GM18526 (cell line): ENCODE results near the gene RFX7.

ENCODE experiments used
- POLR2A ChIP-seq: IDR thresholded peaks from 3 replicates; pipeline ENCODE4 v1.6.1; 2011; ENCODE audit not compliant: insufficient read length; ENCODE audit errors: extremely low read depth

RFX7 gene

GRCh38 chr15:56187665-56188064 lies 56.0 kb downstream of the RFX7 start:
- no peak for TF ChIP-seq POLR2A

DNA sequence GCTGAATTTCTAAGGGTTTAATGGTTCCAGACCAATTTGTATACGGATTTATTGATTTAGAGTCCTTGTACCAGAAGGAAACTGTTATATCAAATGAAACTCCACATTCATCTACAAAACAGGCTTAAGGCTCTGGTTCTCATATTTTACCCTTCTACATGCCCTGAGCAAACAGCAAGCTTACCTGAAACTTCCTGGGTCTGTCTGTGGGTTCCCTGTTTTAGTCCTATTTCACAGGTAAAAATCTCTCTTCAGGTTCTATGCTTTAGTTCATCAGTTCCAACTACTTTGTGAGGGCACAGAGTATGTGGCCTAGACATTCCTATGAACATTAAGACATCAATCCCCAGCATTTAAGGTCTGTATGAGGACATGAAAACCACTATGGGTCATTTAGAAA lies 57.7 kb downstream of the RFX7 start:
- no peak for TF ChIP-seq POLR2A

GRCh38 chr15:56184516-56184915 lies 59.2 kb downstream of the RFX7 start:
- no peak for TF ChIP-seq POLR2A

DNA sequence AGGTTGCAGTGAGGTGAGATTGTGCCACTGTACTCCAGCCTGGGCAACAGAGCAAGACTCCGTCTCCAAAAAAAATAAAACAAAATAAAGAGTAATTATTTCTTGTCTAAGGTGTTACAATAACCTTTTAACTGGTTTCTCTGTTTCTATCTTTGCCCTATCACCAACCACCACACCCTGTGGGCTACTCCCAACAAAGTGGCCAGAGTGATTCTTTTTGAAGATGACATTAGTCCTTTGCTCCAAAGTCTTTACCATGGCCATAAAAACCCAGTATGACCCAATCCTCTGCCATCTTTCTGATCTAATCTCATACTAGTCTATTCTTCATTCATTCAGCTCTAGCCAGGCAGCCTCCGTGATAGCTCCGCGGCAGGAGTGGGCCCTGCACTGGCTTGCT lies 62.8 kb downstream of the RFX7 start:
- TF ChIP-seq POLR2A, result no peak

- TF ChIP-seq POLR2A, result no peak
Observed at GRCh38 chr15:56176996-56177395, 66.7 kb downstream of the RFX7 start.

- no peak for TF ChIP-seq POLR2A
Observed at GRCh38 chr15:56175788-56176187, 67.9 kb downstream of the RFX7 start.

GRCh38 chr15:56174649-56175048 lies 69.0 kb downstream of the RFX7 start:
- no peak for TF ChIP-seq POLR2A

DNA sequence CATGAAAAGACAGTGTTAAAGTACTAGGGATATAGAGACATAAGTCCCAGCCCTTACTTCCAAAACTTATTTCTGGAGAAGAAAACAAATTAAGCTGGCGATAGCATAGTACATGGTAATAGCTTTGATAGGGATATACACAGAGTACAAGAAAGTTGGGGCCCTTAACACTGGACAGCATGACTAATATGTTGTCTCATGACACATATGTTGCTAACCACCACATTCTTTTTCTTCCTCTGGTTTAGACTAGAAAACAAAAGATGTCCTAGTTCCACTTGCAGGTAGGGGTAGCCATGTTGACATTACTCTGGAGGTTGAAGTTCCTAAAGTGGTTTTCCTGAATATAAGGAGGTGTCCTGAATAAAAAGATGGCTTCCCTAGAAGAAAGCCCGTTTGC lies 75.3 kb downstream of the RFX7 start:
- no peak for TF ChIP-seq POLR2A

DNA sequence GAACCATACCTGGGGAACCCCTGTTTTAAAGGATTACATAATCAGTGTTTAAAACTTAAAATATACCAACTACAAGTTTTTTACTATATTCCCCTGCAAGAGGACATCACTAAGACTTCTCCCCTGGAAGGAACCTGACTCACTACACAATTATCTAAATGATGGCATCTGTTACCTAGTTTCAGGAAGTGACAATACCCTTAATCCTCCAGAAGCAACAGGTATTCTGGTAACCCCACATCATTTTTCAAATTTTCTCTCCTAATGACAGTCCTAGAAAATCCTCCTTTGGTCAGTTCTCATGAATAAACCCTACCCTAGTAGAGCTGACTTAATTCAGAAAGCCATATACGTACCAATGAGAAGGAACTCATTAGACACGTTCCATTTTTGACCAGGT lies 78.4 kb downstream of the RFX7 start:
- no peak for TF ChIP-seq POLR2A

DNA sequence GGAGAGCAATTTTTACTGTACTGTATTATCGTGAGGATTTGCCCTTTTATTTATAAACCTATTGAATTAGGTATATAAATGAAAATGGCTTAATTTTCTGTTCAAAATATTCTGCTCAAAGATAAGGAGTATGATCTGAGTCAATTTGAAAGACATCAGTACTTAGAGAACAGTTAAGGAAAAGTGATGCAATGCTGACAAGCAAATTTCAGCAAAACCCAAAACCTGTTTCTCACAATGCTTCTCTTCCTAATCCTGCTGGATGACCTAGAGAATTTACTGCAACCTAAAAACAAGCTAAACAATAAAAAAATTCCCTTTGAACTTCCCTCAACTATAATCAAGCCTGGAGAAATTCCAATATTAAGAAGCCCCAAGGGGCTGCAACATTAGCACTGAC lies 82.7 kb downstream of the RFX7 start:
- TF ChIP-seq POLR2A, result no peak

- TF ChIP-seq POLR2A, result no peak
Observed at GRCh38 chr15:56156877-56157276, 86.8 kb downstream of the RFX7 start.

DNA sequence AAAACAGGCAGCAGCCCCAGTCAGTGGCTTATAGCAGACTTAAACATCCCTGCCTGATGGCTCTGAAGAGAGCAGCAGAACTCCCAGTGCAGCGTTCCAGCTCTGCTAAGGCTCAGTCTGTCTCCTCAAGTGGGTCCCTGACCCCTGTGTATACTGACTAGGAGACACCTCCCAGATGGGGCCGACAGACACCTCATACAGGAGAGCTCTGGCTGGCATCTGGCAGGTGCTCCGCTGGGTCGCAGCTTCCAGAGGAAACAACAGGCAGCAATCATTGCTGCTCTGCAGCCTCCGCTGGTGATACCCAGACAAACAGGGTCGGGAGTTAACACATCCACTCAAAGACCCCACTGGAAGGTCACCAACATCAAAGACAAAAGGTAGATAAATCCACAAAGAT lies 93.5 kb downstream of the RFX7 start:
- no peak for TF ChIP-seq POLR2A

DNA sequence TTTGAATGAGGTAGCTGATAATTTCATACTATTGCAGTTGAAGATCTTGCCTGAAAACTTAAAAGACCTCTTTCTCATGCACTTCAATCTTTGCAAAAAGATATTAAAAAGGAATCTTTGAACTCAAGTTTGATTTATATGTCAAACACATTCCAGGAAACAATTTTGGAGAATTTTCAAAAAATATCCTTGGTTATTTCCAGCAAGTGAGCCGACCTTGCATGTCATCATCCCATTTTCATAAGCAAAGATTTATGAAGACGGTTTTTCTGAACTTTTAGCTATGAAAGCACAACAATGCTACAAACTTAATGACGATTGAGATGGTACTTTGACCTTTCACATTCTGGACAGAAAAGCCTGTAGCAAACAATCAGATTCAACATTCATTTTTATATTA lies 95.6 kb downstream of the RFX7 start:
- TF ChIP-seq POLR2A, result no peak

DNA sequence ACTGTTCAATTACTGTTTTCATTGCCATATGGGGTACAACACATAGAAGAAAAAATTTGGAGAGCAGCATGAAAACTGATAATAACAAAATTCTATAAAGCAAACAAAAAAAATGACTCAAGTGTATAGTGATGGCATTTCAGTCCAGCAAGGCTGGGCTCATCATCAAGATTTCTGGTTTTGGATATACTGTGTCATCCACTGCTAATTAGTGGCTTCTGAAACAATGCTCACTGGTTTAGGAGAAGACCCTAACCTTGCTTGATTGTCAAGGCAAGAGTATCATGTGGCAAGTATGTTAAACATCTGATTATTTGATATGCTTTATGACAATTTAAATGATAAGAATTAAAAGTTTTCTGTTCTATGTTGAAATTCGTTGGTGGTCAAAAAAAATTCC lies 96.9 kb downstream of the RFX7 start:
- no peak for TF ChIP-seq POLR2A

DNA sequence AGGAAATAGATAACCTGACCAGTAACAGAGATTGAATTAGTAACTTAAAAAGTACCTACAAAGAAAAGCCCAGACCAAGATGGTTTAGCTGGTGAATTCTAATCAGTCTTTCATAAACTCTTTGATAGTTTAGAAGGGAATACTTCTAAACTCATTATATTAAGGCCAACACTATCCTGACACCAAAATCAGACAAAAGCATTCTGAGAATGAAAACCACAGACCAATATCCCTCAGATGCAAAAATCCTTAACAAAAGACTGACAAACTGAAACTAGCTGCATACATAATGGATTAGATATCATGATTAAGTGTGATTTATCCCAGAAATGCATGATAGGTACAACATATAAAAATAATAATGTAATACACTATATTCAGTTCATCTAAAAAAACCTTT lies 115.6 kb downstream of the RFX7 start:
- no peak for TF ChIP-seq POLR2A

DNA sequence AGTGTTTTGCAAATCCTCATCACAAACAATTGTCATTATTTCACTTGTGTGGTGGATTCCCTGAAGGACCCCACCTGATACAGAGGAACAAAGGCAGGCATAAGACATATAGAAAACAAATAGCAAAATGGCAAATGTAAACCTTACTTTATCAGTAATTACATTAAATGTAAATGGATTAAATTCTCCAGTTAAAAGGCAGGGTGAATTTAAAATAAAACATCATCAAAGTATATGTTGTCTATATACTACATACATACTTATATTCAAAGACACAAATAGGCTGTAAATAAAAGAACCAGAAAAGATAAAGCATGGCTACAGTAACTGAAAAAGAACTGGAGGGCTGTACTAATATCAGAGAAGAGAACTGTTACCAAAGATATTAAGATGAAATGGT lies 117.3 kb downstream of the RFX7 start:
- TF ChIP-seq POLR2A, result no peak

DNA sequence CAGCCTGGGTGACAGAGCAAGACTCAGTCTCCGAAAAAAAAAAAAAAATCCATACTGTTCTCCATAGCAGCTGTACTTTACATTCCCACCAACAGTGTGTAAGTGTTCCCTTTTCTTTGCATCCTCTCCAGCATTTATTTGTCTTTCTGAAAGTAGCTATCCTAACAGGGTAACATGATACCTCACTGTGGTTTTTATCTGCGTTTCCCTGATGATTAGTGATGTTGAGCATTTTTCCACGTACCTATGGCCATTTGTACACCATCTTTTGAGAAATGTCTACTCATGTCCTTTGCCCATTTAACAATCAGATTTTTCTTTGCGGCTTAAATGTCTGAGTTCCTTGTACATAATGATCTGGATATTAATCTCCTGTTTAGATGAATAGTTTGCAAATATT lies 119.3 kb downstream of the RFX7 start:
- no peak for TF ChIP-seq POLR2A

DNA sequence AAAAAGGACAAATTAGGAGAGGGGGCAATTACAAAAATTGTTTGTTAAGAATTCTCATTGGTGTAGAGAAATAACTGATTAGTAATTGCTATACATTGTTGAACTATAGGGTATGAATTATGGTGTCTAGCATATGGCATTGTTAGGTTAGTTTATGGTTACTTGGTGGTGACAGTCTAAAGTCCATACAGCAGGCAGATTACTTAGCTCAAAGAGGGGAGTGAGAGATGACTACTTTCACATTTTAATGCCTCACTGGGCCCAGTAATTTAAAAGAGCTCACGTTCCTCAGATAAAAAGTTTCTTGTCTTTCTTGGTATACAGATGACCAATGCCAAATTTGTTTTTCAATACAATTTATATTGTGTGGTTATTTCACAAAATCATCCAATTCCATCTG lies 137.8 kb downstream of the RFX7 start:
- no peak for TF ChIP-seq POLR2A
